HG03378 (cell line): ENCODE data around the gene YTHDF1.

ENCODE experiments used
- ATAC-seq: cut with Tn5 transposase; IDR thresholded peaks from one replicate; pipeline ENCODE4 v1.9.1; 2021; ENCODE audit warnings: mild to moderate bottlenecking, moderate library complexity; ENCODE audit not compliant: unreplicated experiment

Gene YTHDF1

GRCh38 chr20:63248835-63249591, 33.1 kb upstream of the YTHDF1 start:
- no peak for ATAC-seq

- no peak for ATAC-seq
These were observed 31.8 kb upstream of the YTHDF1 start for GRCh38 chr20:63247671-63248228.

- no peak for ATAC-seq
These were observed 30.8 kb upstream of the YTHDF1 start for GRCh38 chr20:63246490-63247288.

DNA sequence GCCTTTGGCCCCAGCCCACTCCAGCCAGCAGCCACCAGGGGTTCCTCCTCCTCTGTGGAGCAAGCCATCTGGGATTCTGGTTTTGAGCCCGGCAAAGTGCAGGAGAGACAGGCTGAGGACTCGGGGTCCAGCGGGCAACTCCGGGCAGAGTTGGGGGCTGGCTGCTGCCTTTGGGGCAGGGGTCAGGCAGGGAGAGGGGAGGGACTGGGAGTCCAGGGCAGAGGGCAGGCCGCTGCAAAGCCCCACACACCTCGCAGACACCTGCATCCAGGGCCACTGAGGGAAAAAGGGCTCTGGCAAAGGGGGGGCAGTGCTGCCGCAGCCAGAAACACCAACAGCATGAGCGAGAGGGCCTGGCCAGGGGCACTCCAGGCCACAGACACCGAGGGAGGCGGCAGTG, 28.5 kb upstream of the YTHDF1 start:
- no peak for ATAC-seq

- no peak for ATAC-seq
These were observed 27.8 kb upstream of the YTHDF1 start for GRCh38 chr20:63243604-63244247.

DNA sequence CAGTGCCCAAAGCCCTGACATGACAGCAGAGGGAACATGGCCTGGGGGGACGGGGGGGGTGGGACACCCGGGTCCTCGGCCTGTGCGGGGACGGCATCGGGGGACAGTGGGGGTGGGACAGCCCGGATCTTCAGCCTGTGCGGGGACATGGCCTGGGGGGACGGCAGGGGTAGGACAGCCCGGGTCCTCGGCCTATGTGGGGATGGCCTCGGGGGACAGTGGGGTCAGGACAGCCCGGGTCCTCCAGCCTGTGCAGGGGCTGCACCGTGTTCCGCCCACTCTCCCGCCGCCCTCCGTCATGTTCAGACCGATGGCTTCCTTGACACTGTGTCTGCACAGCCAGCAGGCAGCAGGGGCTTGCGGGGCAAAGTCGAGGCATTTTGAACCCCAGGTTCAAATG, 26.8 kb upstream of the YTHDF1 start:
- no peak for ATAC-seq

- no peak for ATAC-seq
These were observed 25.3 kb upstream of the YTHDF1 start for GRCh38 chr20:63241272-63241671.

DNA sequence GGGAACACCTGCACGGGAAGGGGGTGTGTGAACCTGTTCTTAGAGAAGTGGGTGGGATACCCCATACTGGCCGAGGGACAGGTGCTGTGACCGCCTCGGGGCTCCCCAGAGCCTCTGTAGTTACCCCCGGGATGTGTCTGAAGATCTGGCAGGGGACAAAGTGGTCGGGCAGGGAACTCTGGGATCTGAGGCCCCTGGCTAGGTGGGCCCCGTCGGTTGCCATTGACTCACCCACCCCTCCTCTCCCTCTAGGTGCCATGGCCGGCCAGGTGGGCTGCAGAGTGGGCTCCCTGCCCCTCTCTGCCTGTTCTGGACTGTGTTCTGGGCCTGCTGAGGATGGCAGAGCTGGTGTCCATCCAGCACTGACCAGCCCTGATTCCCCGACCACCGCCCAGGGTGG, 24.1 kb upstream of the YTHDF1 start:
- no peak for ATAC-seq

GRCh38 chr20:63239431-63239830, 23.5 kb upstream of the YTHDF1 start:
- ATAC-seq: no peak

GRCh38 chr20:63238514-63239125, 22.7 kb upstream of the YTHDF1 start:
- ATAC-seq: no peak

GRCh38 chr20:63238031-63238430, 22.1 kb upstream of the YTHDF1 start:
- ATAC-seq: no peak

DNA sequence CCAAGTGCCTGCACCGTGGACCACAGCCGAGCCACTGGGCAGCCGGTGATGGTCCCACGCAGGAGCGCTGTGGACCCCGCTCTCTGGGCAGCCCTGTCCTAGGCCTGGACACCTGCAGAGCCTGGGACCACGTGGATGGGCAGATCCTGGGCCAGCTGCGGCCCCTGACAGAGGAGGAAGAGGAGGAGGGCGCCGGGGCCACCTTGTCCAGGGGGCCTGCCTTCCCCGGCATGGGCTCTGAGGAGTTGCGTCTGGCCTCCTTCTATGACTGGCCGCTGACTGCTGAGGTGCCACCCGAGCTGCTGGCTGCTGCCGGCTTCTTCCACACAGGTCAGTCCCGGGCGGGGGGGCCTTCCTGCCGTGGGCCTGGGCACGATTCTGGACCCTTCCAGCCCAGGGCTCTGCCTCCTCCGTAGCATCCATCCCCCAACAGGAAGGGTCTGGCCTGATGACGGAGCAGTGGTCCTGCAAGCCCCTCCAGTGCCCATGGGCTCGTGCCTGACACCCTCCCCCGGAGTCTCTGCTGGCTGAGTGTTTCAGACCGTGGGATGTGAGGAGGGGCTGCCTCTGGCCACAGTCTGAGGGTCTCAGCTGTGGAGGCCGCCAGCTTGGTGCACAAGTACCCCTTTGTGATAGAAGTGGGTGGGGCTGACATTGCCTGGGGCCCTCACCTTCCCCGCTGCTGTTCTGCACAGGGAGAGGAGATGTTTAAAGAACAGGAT, 20.3 kb upstream of the YTHDF1 start:
- ATAC-seq: no peak

DNA sequence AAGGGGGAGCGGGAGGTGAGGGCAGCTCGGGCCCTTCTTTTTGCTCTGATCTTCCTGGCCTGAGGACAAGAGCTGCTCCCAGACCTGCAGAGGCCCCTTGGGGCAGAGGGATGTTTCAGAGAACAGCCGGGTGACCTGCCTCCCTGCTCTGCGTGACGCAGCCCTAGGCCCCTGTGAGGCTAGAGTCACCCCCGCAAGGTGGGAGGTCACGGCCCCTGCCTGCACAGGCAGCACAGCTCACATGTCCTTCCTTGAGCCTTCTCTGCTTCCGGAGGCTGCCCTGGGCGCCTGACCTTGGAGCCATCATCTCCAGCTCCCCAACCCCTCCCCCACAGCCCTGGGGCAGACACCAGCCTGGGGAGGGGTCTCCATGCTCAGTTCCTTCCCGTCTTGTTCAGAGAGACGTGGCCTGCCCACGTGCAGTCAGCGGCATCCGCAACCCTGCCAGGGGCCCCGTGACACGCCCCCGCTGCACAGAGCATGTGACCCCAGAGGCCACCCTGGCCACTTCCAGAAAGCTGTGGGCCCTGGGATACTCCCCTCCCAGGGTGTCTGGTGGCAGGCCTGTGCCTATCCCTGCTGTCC, 19.6 kb upstream of the YTHDF1 start, which contains the start of gene BIRC7:
BIRC7 (plus strand) TSS at position 507 of the 585 bp plus-strand sequence. CDS start 192 bp downstream, outside the sequence.
- ATAC-seq: no peak

DNA sequence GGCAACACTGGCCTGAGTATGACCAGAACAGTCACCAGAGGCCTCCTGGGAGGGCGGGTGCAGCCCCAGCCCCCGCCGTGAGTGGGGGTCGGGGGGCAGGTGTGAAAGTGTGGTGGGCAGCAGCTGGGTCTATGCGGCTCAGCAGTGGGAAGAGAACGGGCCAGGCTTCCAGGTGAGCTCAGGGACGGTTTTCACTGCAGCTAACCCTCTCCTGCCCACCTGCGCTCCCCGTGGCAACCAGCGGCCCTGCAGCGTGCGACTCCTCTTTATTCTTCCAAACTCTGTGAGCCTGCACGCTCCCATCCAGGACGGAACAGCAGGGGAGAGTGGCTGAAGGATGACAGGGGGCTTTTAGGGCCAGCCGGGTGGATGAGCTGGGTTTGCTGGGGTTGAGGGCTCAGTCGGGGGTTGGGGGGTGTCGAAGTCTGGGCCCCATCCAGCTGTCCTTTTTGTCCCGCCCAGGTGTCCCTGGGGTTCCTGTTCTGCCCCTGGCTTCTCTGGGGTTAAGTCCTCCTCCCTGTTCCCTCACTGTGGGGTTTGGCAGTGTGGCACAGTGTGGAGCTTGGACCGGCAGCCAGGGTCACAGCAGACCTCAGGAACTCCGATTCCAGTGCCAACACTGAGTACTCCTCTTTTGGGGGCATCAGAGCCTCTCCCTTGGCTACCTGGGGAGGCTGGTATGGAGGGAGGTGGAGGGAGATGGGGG, 18.9 kb upstream of the YTHDF1 start:
- no peak for ATAC-seq

DNA sequence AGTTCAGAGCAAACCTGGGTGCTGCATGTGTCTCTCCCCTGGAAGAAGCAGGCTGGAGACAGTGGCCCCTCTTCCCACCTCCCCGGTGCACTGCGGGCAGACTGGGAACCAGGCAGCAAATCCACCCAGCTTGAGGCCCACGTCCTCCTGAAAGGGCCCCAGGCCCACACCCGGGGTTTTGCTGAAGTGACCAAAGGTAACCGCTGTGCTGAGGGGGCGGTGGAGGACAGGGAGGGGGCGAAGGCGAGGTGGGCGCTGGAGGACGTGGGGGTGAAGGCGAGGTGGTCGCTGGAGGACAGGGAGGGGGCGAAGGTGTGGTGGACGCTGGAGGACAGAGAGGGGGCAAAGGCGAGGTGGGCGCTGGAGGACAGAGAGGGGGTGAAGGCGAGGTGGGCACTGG, 18.0 kb upstream of the YTHDF1 start:
- no peak for ATAC-seq

- no peak for ATAC-seq
These were observed 17.1 kb upstream of the YTHDF1 start for GRCh38 chr20:63233061-63233344.

DNA sequence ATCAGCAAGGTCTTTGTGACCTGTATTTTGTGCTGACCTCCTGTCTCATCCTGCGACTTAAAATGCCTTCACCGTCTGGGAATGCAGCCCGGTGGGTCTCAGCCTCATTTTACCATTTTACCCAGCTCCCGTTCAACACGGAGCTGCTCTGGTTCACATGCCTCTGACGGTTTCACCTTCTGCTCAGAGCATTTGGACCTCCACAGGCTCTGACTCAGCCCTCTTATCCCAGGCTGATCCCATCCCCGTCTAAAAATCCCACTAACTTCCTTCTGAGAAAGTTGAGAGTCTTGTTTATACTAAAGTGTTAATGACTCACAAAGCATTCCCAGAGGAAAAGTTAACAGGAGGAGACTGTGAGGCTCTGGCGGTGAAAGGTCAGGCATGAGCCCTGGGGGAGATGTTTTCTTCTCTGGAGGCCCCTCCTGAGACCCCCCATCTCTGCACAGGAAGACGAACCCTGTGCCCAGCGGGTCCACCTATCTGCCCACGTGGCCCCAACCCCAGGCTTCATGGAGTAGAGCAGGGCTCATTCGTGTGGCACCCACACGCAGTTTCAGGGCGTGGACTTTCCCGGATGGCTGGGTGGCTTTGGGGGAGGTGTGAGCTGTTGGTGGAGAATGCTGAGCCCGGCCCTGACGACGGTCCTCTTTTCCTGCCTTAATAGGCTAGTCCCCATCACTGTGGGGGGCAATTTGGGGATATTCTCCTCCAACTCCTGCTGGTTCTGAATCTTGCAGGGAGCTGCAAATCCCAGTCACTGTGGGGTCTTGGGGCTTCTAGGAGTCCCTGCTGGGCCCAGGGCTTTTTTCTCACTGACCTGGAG, 16.5 kb upstream of the YTHDF1 start:
- ATAC-seq: no peak

DNA sequence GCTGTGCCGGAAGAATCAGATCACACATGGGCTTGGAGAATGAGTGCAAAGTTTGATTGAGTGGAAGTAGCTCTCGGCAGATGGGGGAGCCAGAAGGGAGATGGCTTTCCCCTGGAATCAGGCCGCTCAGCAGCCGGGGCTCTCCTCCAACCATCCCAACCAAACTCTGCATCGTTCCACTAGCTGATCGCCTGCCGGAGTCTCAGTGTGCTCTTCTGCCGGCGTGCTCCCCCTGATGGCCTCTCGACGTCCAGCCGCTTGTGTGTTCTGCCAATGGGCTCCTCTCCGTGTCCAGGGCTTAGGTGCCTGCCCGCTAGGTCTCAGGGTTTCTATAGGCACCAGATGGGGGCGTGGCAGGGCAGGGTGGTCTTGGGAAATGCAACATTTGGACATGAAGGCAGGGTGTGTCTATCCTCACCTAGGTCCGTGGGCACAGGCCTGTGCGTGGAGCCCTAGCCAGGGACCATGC, 14.9 kb upstream of the YTHDF1 start:
- ATAC-seq: no peak

- no peak for ATAC-seq
These were observed 12.9 kb upstream of the YTHDF1 start for GRCh38 chr20:63228806-63229205.
